ENCODE measurements around the gene CRYBB2. TPM values are rescaled to one million over a fixed set of nuclear protein-coding genes. Genes with fewer than 3 reads are reported as not detected.
"Not testable (repeated sequence)": the region's sequence is repeated elsewhere in the genome, so short reads cannot be mapped to it uniquely, and the experiment has no call there.

Gene CRYBB2
- total RNA-seq, 4 donors from 2014 or later = not detected

GRCh38 chr22:25228822-25229221, 9.4 kb downstream of the CRYBB2 start:
- no peak overlapping the region for H3K27ac ChIP-seq
- peaks cover 0 to 10% (median 6%) of the 10 kb centered on the region in 3 donors for H3K27me3 ChIP-seq
- in situ Hi-C loops (cut with MboI; ENCODE audit: low sequenced_read_pairs in 4 of 4) = no loop called here
- no peaks in the 10 kb centered on the region for H3K36me3 ChIP-seq
- ATAC-seq = no peak
- DNase-seq = no peak
- no peaks in the 10 kb centered on the region for H3K4me1 ChIP-seq
- TF ChIP-seq POLR2A (IDR thresholded peaks at IDR 0.05) (no peak), CTCF (IDR thresholded peaks at IDR 0.05 in 4 of 5, conservative IDR thresholded peaks at IDR 0.05 in 1 of 5) (no peak)
- H3K9me3 ChIP-seq = no peaks in the 10 kb centered on the region
- no peak overlapping the region for H3K4me3 ChIP-seq
- intact Hi-C loops (cut with DNase I; ENCODE audit: low total_unique reads) = no loop called here

- ATAC-seq; intact Hi-C loops (cut with DNase I; ENCODE audit: low total_unique reads): not testable (repeated sequence)
- peaks cover 0 to 10% (median 10%) of the 10 kb centered on the region in 3 donors for H3K27me3 ChIP-seq
These were observed 11.3 kb downstream of the CRYBB2 start for GRCh38 chr22:25230760-25231159.

GRCh38 chr22:25232301-25232700, 12.9 kb downstream of the CRYBB2 start:
- in situ Hi-C loops (cut with MboI; ENCODE audit: low sequenced_read_pairs in 4 of 4) (no loop called here), intact Hi-C loops (cut with DNase I; ENCODE audit: low total_unique reads) (no loop called here)
- peaks cover 4 to 15% (median 13%) of the 10 kb centered on the region in 3 donors for H3K27me3 ChIP-seq
- no peaks in the 10 kb centered on the region for H3K9me3 ChIP-seq
- no peak overlapping the region for H3K27ac ChIP-seq
- H3K4me3 ChIP-seq = no peak overlapping the region
- DNase-seq (no peak), ATAC-seq (no peak)
- H3K36me3 ChIP-seq = no peaks in the 10 kb centered on the region
- H3K4me1 ChIP-seq = no peaks in the 10 kb centered on the region
- TF ChIP-seq POLR2A (IDR thresholded peaks at IDR 0.05) (no peak), CTCF (IDR thresholded peaks at IDR 0.05 in 4 of 5, conservative IDR thresholded peaks at IDR 0.05 in 1 of 5) (no peak)

More at GRCh38 chr22:25230760-25231159, 11.3 kb downstream of the CRYBB2 start:
- H3K4me1 ChIP-seq; DNase-seq; H3K9me3 ChIP-seq; in situ Hi-C loops (cut with MboI; ENCODE audit: low sequenced_read_pairs in 4 of 4); H3K4me3 ChIP-seq; H3K27ac ChIP-seq; H3K36me3 ChIP-seq: not testable (repeated sequence)

- H3K9me3 ChIP-seq; DNase-seq; H3K27ac ChIP-seq; intact Hi-C loops (cut with DNase I; ENCODE audit: low total_unique reads); H3K36me3 ChIP-seq; H3K4me3 ChIP-seq; in situ Hi-C loops (cut with MboI; ENCODE audit: low sequenced_read_pairs in 4 of 4); ATAC-seq; H3K4me1 ChIP-seq: not testable (repeated sequence)
- peaks cover 4 to 17% (median 13%) of the 10 kb centered on the region in 3 donors for H3K27me3 ChIP-seq
These were observed 14.3 kb downstream of the CRYBB2 start for GRCh38 chr22:25233706-25234105.

- H3K36me3 ChIP-seq = no peaks in the 10 kb centered on the region
- ATAC-seq (peak; percentile 63 to 78), DNase-seq (peak; percentile 31 to 59)
- H3K27ac ChIP-seq = no peak overlapping the region
- H3K27me3 ChIP-seq = peaks cover 4 to 17% (median 13%) of the 10 kb centered on the region in 3 donors
- in situ Hi-C loops (cut with MboI; ENCODE audit: low sequenced_read_pairs in 4 of 4) (no loop called here), intact Hi-C loops (cut with DNase I; ENCODE audit: low total_unique reads) (no loop called here)
- H3K4me1 ChIP-seq = no peaks in the 10 kb centered on the region
- H3K4me3 ChIP-seq = no peak overlapping the region
- H3K9me3 ChIP-seq = no peaks in the 10 kb centered on the region
- TF ChIP-seq POLR2A (IDR thresholded peaks at IDR 0.05) = no peak
- TF ChIP-seq CTCF (IDR thresholded peaks at IDR 0.05 in 4 of 5, conservative IDR thresholded peaks at IDR 0.05 in 1 of 5) = peak; percentile 25 to 53 (median 50)
These were observed 16.3 kb downstream of the CRYBB2 start for GRCh38 chr22:25235547-25236290.
